Stimulated activated CD4-positive, alpha-beta T cell treated with anti-CD3 and anti-CD28 coated beads, Interleukin-1b, Interleukin-23, amount 100 ng/mL, for 1 hour (primary cell): ENCODE data around the gene LRMDA.

Experiments
- DNase-seq, 2 donors: peaks; one replicate each; pipeline ENCODE4 v3.0.0-alpha.2; 2020; ENCODE audit warnings: low read depth in 2 of 2

LRMDA gene

GRCh38 chr10:76302481-76302880 lies 871.1 kb downstream of the LRMDA start:
- DNase-seq, result no peak

- no peak for DNase-seq
These were observed 871.7 kb downstream of the LRMDA start for GRCh38 chr10:76302961-76303630.

GRCh38 chr10:76303682-76304316 lies 872.4 kb downstream of the LRMDA start:
- DNase-seq, result no peak

GRCh38 chr10:76305930-76306615 lies 874.6 kb downstream of the LRMDA start:
- no peak for DNase-seq

GRCh38 chr10:76306856-76307255 lies 875.4 kb downstream of the LRMDA start:
- no peak for DNase-seq

GRCh38 chr10:76309070-76309469 lies 877.6 kb downstream of the LRMDA start:
- DNase-seq, result no peak

- DNase-seq, result no peak
These were observed 878.5 kb downstream of the LRMDA start for GRCh38 chr10:76309741-76310587.

GRCh38 chr10:76310588-76311080 lies 879.2 kb downstream of the LRMDA start:
- no peak for DNase-seq

- no peak for DNase-seq
These were observed 880.6 kb downstream of the LRMDA start for GRCh38 chr10:76311752-76312636.

GRCh38 chr10:76315240-76315639 lies 883.8 kb downstream of the LRMDA start:
- DNase-seq, result no peak

- DNase-seq, result no peak
These were observed 884.8 kb downstream of the LRMDA start for GRCh38 chr10:76316234-76316633.

- no peak for DNase-seq
These were observed 885.7 kb downstream of the LRMDA start for GRCh38 chr10:76317078-76317477.

GRCh38 chr10:76318211-76318610 lies 886.8 kb downstream of the LRMDA start:
- no peak for DNase-seq

GRCh38 chr10:76319661-76320060 lies 888.2 kb downstream of the LRMDA start:
- no peak for DNase-seq

GRCh38 chr10:76324283-76324682 lies 892.9 kb downstream of the LRMDA start:
- no peak for DNase-seq

- DNase-seq, result no peak
These were observed 896.0 kb downstream of the LRMDA start for GRCh38 chr10:76327441-76327840.

GRCh38 chr10:76328348-76328747 lies 896.9 kb downstream of the LRMDA start:
- DNase-seq, result no peak

- no peak for DNase-seq
These were observed 898.6 kb downstream of the LRMDA start for GRCh38 chr10:76329891-76330575.

- no peak for DNase-seq
These were observed 900.3 kb downstream of the LRMDA start for GRCh38 chr10:76331742-76332141.

GRCh38 chr10:76333326-76333725 lies 901.9 kb downstream of the LRMDA start:
- no peak for DNase-seq
